Peyer's patch (tissue), 4 donors: ENCODE measurements around the gene DAZAP1.

Experiments used
- POLR2A ChIP-seq, 2 donors: fragments of 450-650 bp; IDR thresholded peaks; one replicate each; pipeline ENCODE4 v1.5.1; 2017; ENCODE audit warnings: antibody characterized with exemption in 2 of 2, mild to moderate bottlenecking in 2 of 2, moderate library complexity in 2 of 2
- TF ChIP-seq, protein P1 (sequence below), 6 experiments: fragments of 450-650 bp in 4 of 6; fragments of 200-600 bp in 2 of 6; sonication (generic) in 1 of 6; IDR thresholded peaks; one replicate each; pipeline ENCODE4 v1.5.1; 2017 to 2019; ENCODE audit warnings: antibody characterized with exemption in 6 of 6, mild to moderate bottlenecking in 3 of 6, moderate library complexity in 1 of 6

DNA sequence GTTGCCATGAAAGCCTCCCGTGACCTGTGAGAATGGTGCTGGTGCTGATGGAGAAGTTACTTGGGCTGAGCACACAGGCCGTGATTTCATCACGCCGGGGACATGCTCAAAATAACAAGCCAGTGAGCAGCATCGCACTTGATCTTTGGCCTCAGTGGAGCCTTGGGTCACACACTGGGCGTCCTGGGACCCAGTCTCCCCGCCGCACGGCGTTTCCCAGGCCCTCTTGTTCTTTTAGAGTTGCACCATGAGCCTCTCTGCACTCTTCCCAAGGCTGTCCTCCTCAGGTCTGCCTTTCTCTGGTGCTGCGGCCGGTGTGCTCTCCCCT is 33.2 kb upstream of the DAZAP1 start:
- TF ChIP-seq, protein P1, sequence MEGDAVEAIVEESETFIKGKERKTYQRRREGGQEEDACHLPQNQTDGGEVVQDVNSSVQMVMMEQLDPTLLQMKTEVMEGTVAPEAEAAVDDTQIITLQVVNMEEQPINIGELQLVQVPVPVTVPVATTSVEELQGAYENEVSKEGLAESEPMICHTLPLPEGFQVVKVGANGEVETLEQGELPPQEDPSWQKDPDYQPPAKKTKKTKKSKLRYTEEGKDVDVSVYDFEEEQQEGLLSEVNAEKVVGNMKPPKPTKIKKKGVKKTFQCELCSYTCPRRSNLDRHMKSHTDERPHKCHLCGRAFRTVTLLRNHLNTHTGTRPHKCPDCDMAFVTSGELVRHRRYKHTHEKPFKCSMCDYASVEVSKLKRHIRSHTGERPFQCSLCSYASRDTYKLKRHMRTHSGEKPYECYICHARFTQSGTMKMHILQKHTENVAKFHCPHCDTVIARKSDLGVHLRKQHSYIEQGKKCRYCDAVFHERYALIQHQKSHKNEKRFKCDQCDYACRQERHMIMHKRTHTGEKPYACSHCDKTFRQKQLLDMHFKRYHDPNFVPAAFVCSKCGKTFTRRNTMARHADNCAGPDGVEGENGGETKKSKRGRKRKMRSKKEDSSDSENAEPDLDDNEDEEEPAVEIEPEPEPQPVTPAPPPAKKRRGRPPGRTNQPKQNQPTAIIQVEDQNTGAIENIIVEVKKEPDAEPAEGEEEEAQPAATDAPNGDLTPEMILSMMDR (IDR thresholded peaks at IDR 0.05), result no peak
- no peak for TF ChIP-seq POLR2A (IDR thresholded peaks at IDR 0.05)
